PC-3 (cell line): ENCODE results near the gene SYT15. TPM values are rescaled to one million over a fixed set of nuclear protein-coding genes. Genes with fewer than 3 reads are reported as not detected.

Source experiments
- ATAC-seq: fragments of 200-7000 bp; cut with Tn5 transposase; 2 replicates; pipeline ENCODE4 v1.9.1; 2020; ENCODE audit warnings: mild to moderate bottlenecking, moderate library complexity
- BruUV-seq: library from RNA; stranded (reverse); fragments of 400-500 nt; replicated peaks from 2 replicates; lab custom pipeline; 2021; lab: Mats Ljungman, UMichigan
- CTCF ChIA-PET: fragments of 300-600 bp; sonication (Branson Sonifier 250); formaldehyde crosslinking; loops from one replicate; lab custom pipeline; 2022; ENCODE audit warnings: antibody characterized with exemption; lab: Charles Lee
- POLR2A ChIA-PET: fragments of 300-600 bp; sonication (Branson Sonifier 250); formaldehyde crosslinking; loops from one replicate; lab custom pipeline; 2022; ENCODE audit warnings: antibody characterized with exemption; ENCODE audit not compliant: unreplicated experiment; lab: Charles Lee
- DNase-seq: peaks from one replicate; pipeline ENCODE4 v3.0.0-alpha.2; 2015
- H2AFZ ChIP-seq: fragments of 300-600 bp; sonication (generic); 2 replicates; pipeline ENCODE4 v1.6.0; 2016; ENCODE audit warnings: antibody characterized with exemption, low read length
- H3F3A ChIP-seq: fragments of 300-600 bp; sonication (generic); one replicate; pipeline ENCODE4 v1.6.0; 2017; ENCODE audit warnings: antibody characterized with exemption, low read length, control low read depth, mild to moderate bottlenecking; ENCODE audit not compliant: unreplicated experiment
- H3K27ac ChIP-seq: fragments of 300-600 bp; sonication (generic); 2 replicates; pipeline ENCODE4 v1.5.1; 2016; ENCODE audit warnings: mild to moderate bottlenecking, low read length
- H3K27me3 ChIP-seq: fragments of 300-600 bp; sonication (generic); 2 replicates; pipeline ENCODE4 v1.6.1; 2016; ENCODE audit warnings: low read length, mixed read lengths
- H3K36me3 ChIP-seq: fragments of 300-600 bp; sonication (generic); 2 replicates; pipeline ENCODE4 v1.6.1; 2016; ENCODE audit warnings: low read depth, mixed run types, low read length, mixed read lengths
- H3K4me1 ChIP-seq: fragments of 300-600 bp; sonication (generic); 2 replicates; pipeline ENCODE4 v1.5.1; 2016; ENCODE audit warnings: low read length; ENCODE audit not compliant: insufficient read depth
- H3K4me2 ChIP-seq: fragments of 300-600 bp; sonication (generic); 2 replicates; pipeline ENCODE4 v1.6.0; 2016; ENCODE audit warnings: low read length
- H3K4me3 ChIP-seq: fragments of 300-600 bp; sonication (generic); 2 replicates; pipeline ENCODE4 v1.5.1; 2016; ENCODE audit warnings: mild to moderate bottlenecking, low read length, mixed read lengths
- H3K79me2 ChIP-seq: fragments of 300-600 bp; sonication (generic); 2 replicates; pipeline ENCODE4 v1.6.1; 2017; ENCODE audit warnings: low read length, mixed read lengths
- H3K9ac ChIP-seq: fragments of 300-600 bp; sonication (generic); 2 replicates; pipeline ENCODE4 v1.6.0; 2016; ENCODE audit warnings: mild to moderate bottlenecking, low read length
- H3K9me2 ChIP-seq: fragments of 300-600 bp; sonication (generic); replicated peaks from 2 replicates; pipeline ENCODE4 v1.6.1; 2016; ENCODE audit warnings: mixed run types, low read length, mixed read lengths
- H3K9me3 ChIP-seq: fragments of 300-600 bp; sonication (generic); 2 replicates; pipeline ENCODE4 v1.6.1; 2016; ENCODE audit warnings: low read length, mixed read lengths
- H4K20me1 ChIP-seq: fragments of 300-600 bp; sonication (generic); 2 replicates; pipeline ENCODE4 v1.6.1; 2016; ENCODE audit warnings: low read length, mixed read lengths
- EZH2 ChIP-seq: fragments of 300-600 bp; sonication (generic); IDR thresholded peaks from one replicate; pipeline ENCODE4 v1.6.1; 2017; ENCODE audit warnings: antibody characterized with exemption, mild to moderate bottlenecking, low read length; ENCODE audit not compliant: unreplicated experiment
- EZH2phosphoT487 ChIP-seq: fragments of 300-600 bp; sonication (generic); IDR thresholded peaks from 2 replicates; pipeline ENCODE4 v1.6.1; 2018; ENCODE audit warnings: mild to moderate bottlenecking, antibody characterized with exemption, low read length, borderline replicate concordance
- intact Hi-C: fragments of 100-400 bp; cut with micrococcal nuclease; formaldehyde crosslinking; loops from 2 replicates; pipeline ENCODE4 v1.9.0; 2023
- total RNA-seq: library from RNA; depleted of rRNA; stranded (reverse); fragments of >200 nt; gene quantifications from 2 replicates; pipeline ENCODE4 v1.2.3, GENCODE V29; 2014
- TF ChIP-seq, protein P1 (sequence below): fragments of 300-600 bp; sonication (generic); conservative IDR thresholded peaks from 2 replicates; pipeline ENCODE4 v1.5.1; 2017; ENCODE audit warnings: antibody characterized with exemption, low read depth, mild to moderate bottlenecking, low read length

SYT15 gene
- total RNA-seq, 1 experiment from 2014 or later, result not detected

DNA sequence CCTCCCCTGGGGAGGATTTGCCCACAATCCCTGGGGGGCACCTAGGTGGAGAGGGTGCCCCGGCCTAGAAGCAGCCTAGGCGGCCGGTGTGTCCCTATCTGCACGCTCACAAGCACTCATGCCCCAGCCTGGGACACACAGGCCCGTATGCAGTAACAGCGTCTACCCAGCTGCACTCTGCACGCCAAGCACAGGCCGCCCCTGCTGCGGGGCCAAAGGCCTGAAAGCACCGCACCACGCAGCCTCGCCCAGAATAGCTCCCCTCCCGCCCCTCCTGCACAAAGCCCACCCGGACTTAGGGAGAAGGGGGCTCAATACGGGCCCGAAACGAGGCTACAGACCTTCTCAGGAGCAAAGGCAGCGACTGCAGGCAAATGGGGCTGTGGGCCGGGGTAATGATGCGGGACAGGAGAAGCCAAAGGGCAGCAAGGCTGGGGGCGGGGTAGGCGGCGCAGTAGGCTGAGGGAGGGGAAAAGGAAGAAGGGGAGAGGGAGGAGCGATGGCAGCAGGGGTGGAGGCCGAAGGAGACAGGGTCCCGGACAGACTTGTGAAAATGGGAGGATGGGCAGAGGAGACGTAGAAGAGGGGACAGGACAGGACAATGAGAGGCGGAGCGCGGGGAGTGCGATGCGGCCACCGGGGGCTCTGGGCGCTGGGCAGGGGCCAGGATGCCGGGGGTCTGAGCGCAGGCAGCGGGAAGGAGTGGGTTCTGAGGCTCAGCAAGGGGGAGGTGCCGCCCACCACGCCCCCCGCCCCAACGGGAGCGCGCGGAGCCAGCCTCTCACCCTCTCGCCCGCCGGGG lies 23.0 kb upstream of the SYT15 start:
- no peak for DNase-seq
- H3K79me2 ChIP-seq, result no peaks in the 10 kb centered on the region
- H4K20me1 ChIP-seq, result no peaks in the 10 kb centered on the region
- H3K27me3 ChIP-seq, result no peaks in the 10 kb centered on the region
- 0 out of 2 replicates have a peak, but pooled peaks have one; percentile 14 for ATAC-seq
- peak overlapping the region; percentile 12; the same call in 1 of the 2 replicates for H3K9ac ChIP-seq
- TF ChIP-seq EZH2phosphoT487, result no peak
- TF ChIP-seq, protein P1, sequence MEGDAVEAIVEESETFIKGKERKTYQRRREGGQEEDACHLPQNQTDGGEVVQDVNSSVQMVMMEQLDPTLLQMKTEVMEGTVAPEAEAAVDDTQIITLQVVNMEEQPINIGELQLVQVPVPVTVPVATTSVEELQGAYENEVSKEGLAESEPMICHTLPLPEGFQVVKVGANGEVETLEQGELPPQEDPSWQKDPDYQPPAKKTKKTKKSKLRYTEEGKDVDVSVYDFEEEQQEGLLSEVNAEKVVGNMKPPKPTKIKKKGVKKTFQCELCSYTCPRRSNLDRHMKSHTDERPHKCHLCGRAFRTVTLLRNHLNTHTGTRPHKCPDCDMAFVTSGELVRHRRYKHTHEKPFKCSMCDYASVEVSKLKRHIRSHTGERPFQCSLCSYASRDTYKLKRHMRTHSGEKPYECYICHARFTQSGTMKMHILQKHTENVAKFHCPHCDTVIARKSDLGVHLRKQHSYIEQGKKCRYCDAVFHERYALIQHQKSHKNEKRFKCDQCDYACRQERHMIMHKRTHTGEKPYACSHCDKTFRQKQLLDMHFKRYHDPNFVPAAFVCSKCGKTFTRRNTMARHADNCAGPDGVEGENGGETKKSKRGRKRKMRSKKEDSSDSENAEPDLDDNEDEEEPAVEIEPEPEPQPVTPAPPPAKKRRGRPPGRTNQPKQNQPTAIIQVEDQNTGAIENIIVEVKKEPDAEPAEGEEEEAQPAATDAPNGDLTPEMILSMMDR, result no peak
- TF ChIP-seq EZH2, result no peak
- no TSS peak for BruUV-seq
- H3K27ac ChIP-seq, result no peak overlapping the region
- no peaks in the 10 kb centered on the region for H3K9me2 ChIP-seq
- no peaks in the 10 kb centered on the region for H3K9me3 ChIP-seq
- ChIA-PET CTCF (no interaction called here), POLR2A (no interaction called here)
- no peaks in the 10 kb centered on the region for H3K36me3 ChIP-seq
- H3K4me2 ChIP-seq, result peak overlapping the region; percentile 77
- H3F3A ChIP-seq, result no peaks in the 10 kb centered on the region
- no peaks in the 10 kb centered on the region; the same call in 1 of the 2 replicates for H3K4me1 ChIP-seq
- H2AFZ ChIP-seq, result peak overlapping the region; percentile 81
- intact Hi-C loops, result no loop called here
- peak overlapping the region; percentile 68 for H3K4me3 ChIP-seq

DNA sequence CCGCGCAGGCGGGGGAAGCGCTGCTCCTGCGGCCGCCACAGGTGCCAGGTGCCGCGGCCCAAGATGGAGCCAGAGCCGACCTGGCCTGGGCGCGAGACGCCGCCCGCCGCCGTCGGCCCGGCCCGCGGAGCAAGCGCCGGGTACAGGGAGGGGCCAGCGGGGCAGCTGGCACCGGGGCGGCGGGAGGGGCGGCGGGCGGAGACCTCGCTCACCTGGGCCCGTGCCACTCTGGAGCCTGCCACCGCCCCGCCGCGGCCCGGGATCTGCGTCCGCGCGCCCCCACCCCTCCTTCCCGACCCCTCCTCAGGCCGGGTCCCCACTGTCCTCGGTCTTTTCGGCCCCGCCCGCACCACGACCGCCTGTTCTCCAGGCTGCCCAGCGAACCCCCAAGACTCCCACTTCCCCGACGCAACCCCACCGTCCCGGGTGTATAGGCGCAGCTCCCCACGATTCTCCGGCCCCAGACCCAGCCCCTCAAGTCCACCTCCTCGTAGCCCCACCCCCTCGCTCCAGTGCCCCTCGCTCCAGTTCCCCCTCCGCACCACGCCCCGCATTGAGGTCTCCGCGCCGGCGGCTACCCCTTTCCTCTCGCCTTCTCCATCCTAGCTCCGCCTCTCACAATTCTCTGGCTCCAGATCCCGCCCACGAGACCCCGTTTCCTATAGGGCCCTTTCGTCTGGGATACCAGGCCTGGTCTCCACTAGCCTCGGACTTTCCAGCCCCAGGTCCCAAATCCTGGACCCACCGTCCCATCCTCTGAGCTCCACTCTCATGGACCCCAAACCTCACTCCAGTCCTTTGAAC lies 22.2 kb upstream of the SYT15 start, which contains the start of gene GPRIN2:
TSS of gene GPRIN2 (minus strand) at position 144 of the 804 bp plus-strand sequence. CDS start 5,922 bp downstream, outside the sequence.
- no peaks in the 10 kb centered on the region for H3K79me2 ChIP-seq
- BruUV-seq, result no TSS peak
- peak within 1 kb of the TSS; percentile 12; the same call in 1 of the 2 replicates for H3K9ac ChIP-seq
- peak within 1 kb of the TSS; percentile 77 for H3K4me2 ChIP-seq
- CTCF ChIA-PET, result no interaction called here
- POLR2A ChIA-PET, result no interaction called here
- H3K27me3 ChIP-seq, result no peaks in the 10 kb centered on the region
- H3K27ac ChIP-seq, result no peak within 1 kb of the TSS
- H2AFZ ChIP-seq, result peak within 1 kb of the TSS; percentile 81
- H3K9me2 ChIP-seq, result no peaks in the 10 kb centered on the region
- H3K4me1 ChIP-seq, result no peaks in the 10 kb centered on the region; the same call in 1 of the 2 replicates
- peak within 1 kb of the TSS; percentile 68 for H3K4me3 ChIP-seq
- no peak for TF ChIP-seq EZH2
- TF ChIP-seq, protein P1, result no peak
- no peak for TF ChIP-seq EZH2phosphoT487
- ATAC-seq, result peak; percentile 56
- intact Hi-C loops, result no loop called here
- H3K9me3 ChIP-seq, result no peaks in the 10 kb centered on the region
- peak; percentile 31 for DNase-seq
- H3K36me3 ChIP-seq, result no peaks in the 10 kb centered on the region
- H3F3A ChIP-seq, result no peaks in the 10 kb centered on the region
- no peaks in the 10 kb centered on the region for H4K20me1 ChIP-seq
